ENCODE data around the gene ANGPTL8.

- no peak for TF ChIP-seq CTCF (IDR thresholded peaks at IDR 0.05)
- TF ChIP-seq POLR2A (IDR thresholded peaks at IDR 0.05), result no peak
Measured at GRCh38 chr19:11251650-11252314, 12.4 kb downstream of the ANGPTL8 start.
